Measurements from ENCODE around the gene GEN1. TPM values are rescaled to one million over a fixed set of nuclear protein-coding genes. Genes with fewer than 3 reads are reported as not detected.

The GEN1 gene
- total and polyA plus RNA-seq, 2 of the 4 experiments (the other 2 are of a cell fraction), result 7.9 to 8.3 TPM

DNA sequence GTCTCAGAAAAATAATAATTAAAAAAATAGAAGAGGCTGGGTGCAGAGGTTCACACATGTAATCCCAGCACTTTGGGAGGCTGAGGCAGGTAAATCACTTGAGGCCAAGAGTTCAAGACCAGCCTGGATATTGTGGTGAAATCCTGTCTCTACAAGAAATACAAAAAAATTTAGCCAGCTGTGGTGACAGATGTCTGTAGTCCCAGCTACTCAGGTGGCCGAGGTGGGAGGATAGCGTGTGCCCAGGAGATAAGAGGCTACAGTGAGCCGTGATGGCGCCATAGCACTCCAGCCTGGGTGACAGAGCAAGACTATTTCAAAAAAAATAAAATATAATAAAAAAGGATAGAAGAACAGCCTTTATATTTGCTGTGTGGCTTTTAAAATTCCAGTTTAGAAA is 36.3 kb upstream of the GEN1 start:
- no peaks in the 10 kb centered on the region for H3K27me3 ChIP-seq (ENCODE audit: control insufficient read depth, insufficient read depth, low read length)
- no peak overlapping the region for H3K9ac ChIP-seq (ENCODE audit: low read depth, low read length)
- in situ Hi-C loops (cut with MboI; ENCODE audit: low sequenced_read_pairs) (no loop called here), dilution Hi-C loops (cut with HindIII; ENCODE audit: low sequenced_read_pairs, unreplicated experiment) (no loop called here), intact Hi-C loops (cut with micrococcal nuclease) (loop anchor here (2.0 kb wide), 1 partner anchor 113 kb away; no protein-coding TSS in a partner anchor)
- no peak overlapping the region for H3K4me3 ChIP-seq (ENCODE audit: insufficient read depth, low read depth, low read length)
- no peaks in the 10 kb centered on the region for H4K20me1 ChIP-seq (ENCODE audit: insufficient read depth, low read length)
- H3K4ac ChIP-seq (ENCODE audit: low read depth, low read length), result no peak overlapping the region
- H2BK120ac ChIP-seq (ENCODE audit: low read depth, low read length), result no peak overlapping the region
- ChIA-PET POLR2A (ENCODE audit: unreplicated experiment) (no interaction called here), CTCF (interaction anchor here (0.6 to 1.4 kb wide), 2 partner anchors 9 to 18 kb away, joined by 4 to 5 read pairs; no protein-coding TSS in a partner anchor)
- H3K4me1 ChIP-seq (ENCODE audit: control insufficient read depth, insufficient read depth, low read length), result no peaks in the 10 kb centered on the region
- H3K36me3 ChIP-seq (ENCODE audit: control insufficient read depth, insufficient read depth, low read length), result peaks cover 18% of the 10 kb centered on the region
- DNase-seq, result no peak
- no peak overlapping the region for H3K56ac ChIP-seq (ENCODE audit: extremely low read depth, insufficient read depth, low read length)
- no peak overlapping the region for H2AFZ ChIP-seq (replicated peaks; ENCODE audit: low read length, poor library complexity)
- H4K91ac ChIP-seq (ENCODE audit: insufficient read depth, low read depth, low read length), result no peak overlapping the region
- H2AK9ac ChIP-seq (replicated peaks; ENCODE audit: low read depth, low read length, poor library complexity), result no peak overlapping the region
- no peaks in the 10 kb centered on the region for H3K9me3 ChIP-seq (ENCODE audit: control insufficient read depth, insufficient read depth, low read length)
- H3K9me1 ChIP-seq (ENCODE audit: insufficient read depth, low read length), result no peaks in the 10 kb centered on the region
- BruUV-seq (replicated peaks), result no TSS peak
- no peaks in the 10 kb centered on the region for H3K79me1 ChIP-seq (ENCODE audit: low read depth in 1 of 2, low read length in 2 of 2)
- no peak overlapping the region for H3K4me2 ChIP-seq (ENCODE audit: low read depth, low read length)
- H3K23ac ChIP-seq (ENCODE audit: low read depth, low read length), result no peak overlapping the region
- no peak overlapping the region for H3K27ac ChIP-seq (ENCODE audit: insufficient read depth, low read length)
- no peak overlapping the region for H3K18ac ChIP-seq (ENCODE audit: low read depth, low read length)
- H2BK15ac ChIP-seq (ENCODE audit: low read depth, low read length), result no peak overlapping the region
- no CpG with 5 or more reads among the region's 4 CpGs for WGBS, 2 experiments (ENCODE audit: extremely low coverage in 2 of 2, insufficient read length in 1 of 2)
- no peak overlapping the region for H4K5ac ChIP-seq (ENCODE audit: low read depth, low read length)
- no peak overlapping the region for H2BK5ac ChIP-seq (ENCODE audit: low read depth, low read length, poor library complexity, severe bottlenecking)
- ATAC-seq (ENCODE audit: low read depth), result no peak
- no peak overlapping the region for H2AK5ac ChIP-seq (ENCODE audit: low read depth, low read length)
- H4K8ac ChIP-seq (ENCODE audit: low read depth in 2 of 2, low read length in 2 of 2), result no peak overlapping the region
- TF ChIP-seq NFE2L2 (IDR thresholded peaks at IDR 0.05; ENCODE audit: low read depth, low read length), result no peak
- TF ChIP-seq, protein P1, sequence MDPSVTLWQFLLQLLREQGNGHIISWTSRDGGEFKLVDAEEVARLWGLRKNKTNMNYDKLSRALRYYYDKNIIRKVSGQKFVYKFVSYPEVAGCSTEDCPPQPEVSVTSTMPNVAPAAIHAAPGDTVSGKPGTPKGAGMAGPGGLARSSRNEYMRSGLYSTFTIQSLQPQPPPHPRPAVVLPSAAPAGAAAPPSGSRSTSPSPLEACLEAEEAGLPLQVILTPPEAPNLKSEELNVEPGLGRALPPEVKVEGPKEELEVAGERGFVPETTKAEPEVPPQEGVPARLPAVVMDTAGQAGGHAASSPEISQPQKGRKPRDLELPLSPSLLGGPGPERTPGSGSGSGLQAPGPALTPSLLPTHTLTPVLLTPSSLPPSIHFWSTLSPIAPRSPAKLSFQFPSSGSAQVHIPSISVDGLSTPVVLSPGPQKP (IDR thresholded peaks at IDR 0.05; ENCODE audit: borderline replicate concordance, low read depth, low read length), result no peak
- no peak for TF ChIP-seq FOS (IDR thresholded peaks at IDR 0.05; ENCODE audit: low read depth, low read length)
- TF ChIP-seq RAD21 (IDR thresholded peaks at IDR 0.05; ENCODE audit: low read length), result no peak
- TF ChIP-seq, protein P2, sequence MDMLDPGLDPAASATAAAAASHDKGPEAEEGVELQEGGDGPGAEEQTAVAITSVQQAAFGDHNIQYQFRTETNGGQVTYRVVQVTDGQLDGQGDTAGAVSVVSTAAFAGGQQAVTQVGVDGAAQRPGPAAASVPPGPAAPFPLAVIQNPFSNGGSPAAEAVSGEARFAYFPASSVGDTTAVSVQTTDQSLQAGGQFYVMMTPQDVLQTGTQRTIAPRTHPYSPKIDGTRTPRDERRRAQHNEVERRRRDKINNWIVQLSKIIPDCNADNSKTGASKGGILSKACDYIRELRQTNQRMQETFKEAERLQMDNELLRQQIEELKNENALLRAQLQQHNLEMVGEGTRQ (IDR thresholded peaks at IDR 0.05; ENCODE audit: low read depth, low read length), result no peak
- TF ChIP-seq MAZ (IDR thresholded peaks at IDR 0.05; ENCODE audit: borderline replicate concordance, low read depth, low read length), result no peak
- TF ChIP-seq SMC3 (IDR thresholded peaks at IDR 0.05; ENCODE audit: low read depth, low read length), result no peak
- TF ChIP-seq, protein P3, sequence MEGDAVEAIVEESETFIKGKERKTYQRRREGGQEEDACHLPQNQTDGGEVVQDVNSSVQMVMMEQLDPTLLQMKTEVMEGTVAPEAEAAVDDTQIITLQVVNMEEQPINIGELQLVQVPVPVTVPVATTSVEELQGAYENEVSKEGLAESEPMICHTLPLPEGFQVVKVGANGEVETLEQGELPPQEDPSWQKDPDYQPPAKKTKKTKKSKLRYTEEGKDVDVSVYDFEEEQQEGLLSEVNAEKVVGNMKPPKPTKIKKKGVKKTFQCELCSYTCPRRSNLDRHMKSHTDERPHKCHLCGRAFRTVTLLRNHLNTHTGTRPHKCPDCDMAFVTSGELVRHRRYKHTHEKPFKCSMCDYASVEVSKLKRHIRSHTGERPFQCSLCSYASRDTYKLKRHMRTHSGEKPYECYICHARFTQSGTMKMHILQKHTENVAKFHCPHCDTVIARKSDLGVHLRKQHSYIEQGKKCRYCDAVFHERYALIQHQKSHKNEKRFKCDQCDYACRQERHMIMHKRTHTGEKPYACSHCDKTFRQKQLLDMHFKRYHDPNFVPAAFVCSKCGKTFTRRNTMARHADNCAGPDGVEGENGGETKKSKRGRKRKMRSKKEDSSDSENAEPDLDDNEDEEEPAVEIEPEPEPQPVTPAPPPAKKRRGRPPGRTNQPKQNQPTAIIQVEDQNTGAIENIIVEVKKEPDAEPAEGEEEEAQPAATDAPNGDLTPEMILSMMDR (conservative IDR thresholded peaks at IDR 0.05; ENCODE audit: low read depth, low read length), result no peak
- no peak for TF ChIP-seq RFX5 (IDR thresholded peaks at IDR 0.05; ENCODE audit: low read depth, low read length)
- TF ChIP-seq MAFK (IDR thresholded peaks at IDR 0.05; ENCODE audit: low read depth, low read length), result no peak
- TF ChIP-seq CEBPB (IDR thresholded peaks at IDR 0.05; ENCODE audit: low read depth, low read length), result no peak
- no peak for TF ChIP-seq CHD1 (IDR thresholded peaks at IDR 0.05; ENCODE audit: low read depth, low read length)
- H3K14ac ChIP-seq (replicated peaks; ENCODE audit: low read depth, low read length), result no peak overlapping the region
- H2BK20ac ChIP-seq (ENCODE audit: low read depth, low read length), result no peak overlapping the region
